Stomach (tissue), 9 donors: ENCODE results near the gene PAOX. TPM values are rescaled to one million over a fixed set of nuclear protein-coding genes. Genes with fewer than 3 reads are reported as not detected.

Source experiments
- DNase-seq, 2 donors: peaks; one replicate each; pipeline versions ENCODE4 v3.0.0 to v3.0.0-alpha.2; 2013 to 2019
- H3K27ac ChIP-seq, 5 donors: fragments of 200-600 bp in 4 of 5; sonication (generic) in 4 of 5; one replicate each; pipeline ENCODE4 v1.5.1; 2013 to 2019; ENCODE audit warnings: mild to moderate bottlenecking in 1 of 5, moderate library complexity in 1 of 5
- H3K27me3 ChIP-seq, 3 donors: fragments of 200-600 bp; sonication (generic); one replicate each; pipeline ENCODE4 v1.5.1; 2017 to 2019; ENCODE audit warnings: mixed run types in 1 of 3
- H3K36me3 ChIP-seq, 4 donors: fragments of 200-600 bp; sonication (generic); 1 replicate in 3 of 4; 2 replicates in 1 of 4; pipeline ENCODE4 v1.5.1; 2016 to 2019
- H3K4me1 ChIP-seq, 4 donors: fragments of 200-600 bp; sonication (generic); one replicate each; pipeline ENCODE4 v1.5.1; 2016 to 2019
- H3K4me3 ChIP-seq, 4 donors: fragments of 200-600 bp; sonication (generic) in 3 of 4; one replicate each; pipeline ENCODE4 v1.5.1; 2016 to 2019; ENCODE audit warnings: mild to moderate bottlenecking in 1 of 4
- H3K9me3 ChIP-seq, 4 donors: fragments of 200-600 bp; sonication (generic); one replicate each; pipeline ENCODE4 v1.5.1; 2016 to 2019
- EP300 ChIP-seq: sonication (generic); formaldehyde crosslinking; IDR thresholded peaks from one replicate; pipeline ENCODE4 v1.6.1; 2017; ENCODE audit warnings: antibody characterized with exemption
- POLR2A ChIP-seq, 4 donors: fragments of 450-650 bp; IDR thresholded peaks; one replicate each; pipeline ENCODE4 v1.6.1; 2016; ENCODE audit warnings: antibody characterized with exemption in 4 of 4, control low read depth in 2 of 4, mild to moderate bottlenecking in 1 of 4, moderate library complexity in 1 of 4
- POLR2AphosphoS5 ChIP-seq, 3 donors: sonication (generic); formaldehyde crosslinking; IDR thresholded peaks; one replicate each; pipeline ENCODE4 v1.6.1; 2016; ENCODE audit warnings: antibody characterized with exemption in 3 of 3
- WGBS, 5 donors: extraction: QIAGEN DNeasy Blood & Tissue Kit in 3 of 5; methylation state at CpG; one replicate each; pipeline versions ENCODE4 v1.1.5 to v1.1.7; 2013 to 2018; 5-methylcytosine and 5-hydroxymethylcytosine counted together
- intact Hi-C: fragments of 100-400 bp; cut with DNase I; formaldehyde crosslinking; loops from one replicate; pipeline ENCODE4 v1.15.1; 2023; ENCODE audit warnings: low total_unique reads
- polyA plus RNA-seq, 3 donors: library from polyadenylated mRNA; stranded (reverse); fragments of 200-250 nt; gene quantifications; one replicate each; pipeline ENCODE4 v1.2.3, GENCODE V29; 2013
- total RNA-seq, 5 donors: library from RNA; depleted of rRNA; stranded (reverse); fragments of >200 nt; gene quantifications; one replicate each; pipeline versions ENCODE4 v1.1.0 to v1.2.3, GENCODE V29; 2014 to 2016
- TF ChIP-seq, protein P1 (sequence below), 7 experiments: fragments of 450-650 bp in 4 of 7; fragments of 200-600 bp in 3 of 7; sonication (generic) in 3 of 7; IDR thresholded peaks; one replicate each; pipeline ENCODE4 v1.5.1; 2016 to 2019; ENCODE audit warnings: antibody characterized with exemption in 7 of 7, control low read depth in 2 of 7, mild to moderate bottlenecking in 1 of 7
- donor health status: healthy with polysubstance abuse.
- donor health status: Bipolar disorder and iron deficiency.
- donor health status: healthy.

Gene PAOX
- total and polyA plus RNA-seq, 8 donors = 3.3 to 40.0 (median 11.5) TPM

DNA sequence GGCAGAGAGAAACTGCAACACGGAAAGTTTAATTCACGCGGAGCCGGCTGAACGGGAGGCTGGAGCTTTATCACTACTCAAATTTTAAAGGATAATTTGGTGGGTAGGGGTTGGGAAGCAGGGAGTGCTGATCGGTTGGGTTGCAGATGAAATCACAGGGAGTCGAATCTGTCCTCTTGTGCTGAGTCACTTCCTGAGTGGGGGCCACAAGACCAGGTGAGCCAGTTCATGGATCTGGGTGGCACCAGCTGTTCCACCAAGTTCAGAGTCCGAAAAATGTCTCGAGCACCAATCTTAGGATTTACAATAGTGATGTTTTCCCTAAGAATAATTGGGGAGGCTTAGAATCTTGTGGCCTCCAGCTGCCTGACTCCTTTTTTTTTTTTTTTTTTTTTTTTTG lies 35.5 kb upstream of the PAOX start:
- TF ChIP-seq EP300 (no peak), POLR2A (IDR thresholded peaks at IDR 0.05) (no peak), POLR2AphosphoS5 (IDR thresholded peaks at IDR 0.05) (no peak)
- TF ChIP-seq, protein P1, sequence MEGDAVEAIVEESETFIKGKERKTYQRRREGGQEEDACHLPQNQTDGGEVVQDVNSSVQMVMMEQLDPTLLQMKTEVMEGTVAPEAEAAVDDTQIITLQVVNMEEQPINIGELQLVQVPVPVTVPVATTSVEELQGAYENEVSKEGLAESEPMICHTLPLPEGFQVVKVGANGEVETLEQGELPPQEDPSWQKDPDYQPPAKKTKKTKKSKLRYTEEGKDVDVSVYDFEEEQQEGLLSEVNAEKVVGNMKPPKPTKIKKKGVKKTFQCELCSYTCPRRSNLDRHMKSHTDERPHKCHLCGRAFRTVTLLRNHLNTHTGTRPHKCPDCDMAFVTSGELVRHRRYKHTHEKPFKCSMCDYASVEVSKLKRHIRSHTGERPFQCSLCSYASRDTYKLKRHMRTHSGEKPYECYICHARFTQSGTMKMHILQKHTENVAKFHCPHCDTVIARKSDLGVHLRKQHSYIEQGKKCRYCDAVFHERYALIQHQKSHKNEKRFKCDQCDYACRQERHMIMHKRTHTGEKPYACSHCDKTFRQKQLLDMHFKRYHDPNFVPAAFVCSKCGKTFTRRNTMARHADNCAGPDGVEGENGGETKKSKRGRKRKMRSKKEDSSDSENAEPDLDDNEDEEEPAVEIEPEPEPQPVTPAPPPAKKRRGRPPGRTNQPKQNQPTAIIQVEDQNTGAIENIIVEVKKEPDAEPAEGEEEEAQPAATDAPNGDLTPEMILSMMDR (IDR thresholded peaks at IDR 0.05) = no peak
- intact Hi-C loops = no loop called here
- 44 to 57% (median 48%) methylated on average over 9 of the region's 9 CpGs for WGBS, 5 donors

GRCh38 chr10:133344236-133344635 lies 34.8 kb upstream of the PAOX start:
- no peak for DNase-seq
- H3K4me3 ChIP-seq = no peak overlapping the region
- TF ChIP-seq, protein P1 (IDR thresholded peaks at IDR 0.05) = no peak
- TF ChIP-seq POLR2A (IDR thresholded peaks at IDR 0.05) = no peak
- TF ChIP-seq POLR2AphosphoS5 (IDR thresholded peaks at IDR 0.05) = no peak
- no peak for TF ChIP-seq EP300
- intact Hi-C loops = no loop called here
- H3K9me3 ChIP-seq = no peaks in the 10 kb centered on the region
- H3K36me3 ChIP-seq = no peaks in the 10 kb centered on the region
- no peak overlapping the region for H3K27ac ChIP-seq
- peaks cover 0 to 9% (median 7%) of the 10 kb centered on the region in 4 donors for H3K4me1 ChIP-seq
- H3K27me3 ChIP-seq = peaks cover 0 to 99% (median 46%) of the 10 kb centered on the region in 3 donors
- 66 to 83% (median 73%) methylated on average over 5 of the region's 5 CpGs for WGBS, 5 donors

More for the DNA sequence above, 35.5 kb upstream of the PAOX start:
- Histone ChIP-seq H3K4me3 (no peak overlapping the region), H3K27ac (no peak overlapping the region), H3K9me3 (no peaks in the 10 kb centered on the region), H3K4me1 (peaks cover 0 to 9% (median 7%) of the 10 kb centered on the region in 4 donors), H3K36me3 (no peaks in the 10 kb centered on the region), H3K27me3 (peaks cover 0 to 99% (median 46%) of the 10 kb centered on the region in 3 donors)
- DNase-seq = no peak

DNA sequence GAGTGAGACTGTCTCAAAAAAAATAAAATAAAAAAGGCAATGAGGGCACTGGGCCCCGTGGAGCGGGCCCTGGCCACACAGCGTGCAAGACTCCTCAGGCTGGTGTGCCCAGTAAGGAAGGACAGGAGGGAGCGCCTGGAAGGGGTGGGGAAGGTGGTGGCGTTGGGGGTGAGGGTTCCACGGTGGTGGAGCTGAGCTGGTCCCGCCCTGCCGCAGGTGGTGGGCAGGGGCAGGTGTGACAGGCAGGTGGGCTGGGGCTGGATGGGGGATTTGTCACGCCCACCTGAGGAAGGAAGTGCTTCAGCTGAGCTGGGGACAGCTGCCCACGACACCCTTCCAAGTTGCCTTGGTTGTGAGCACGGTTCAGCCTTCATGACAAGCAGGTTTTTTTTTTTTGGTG lies 32.6 kb upstream of the PAOX start:
- H3K9me3 ChIP-seq = no peaks in the 10 kb centered on the region
- no peak overlapping the region for H3K27ac ChIP-seq
- H3K27me3 ChIP-seq = peaks cover 0 to 99% (median 47%) of the 10 kb centered on the region in 3 donors
- 48 to 60% (median 56%) methylated on average over 10 to 11 of the region's 11 CpGs for WGBS, 5 donors
- H3K36me3 ChIP-seq = no peaks in the 10 kb centered on the region
- TF ChIP-seq, protein P1 (IDR thresholded peaks at IDR 0.05) = no peak
- no peak for TF ChIP-seq EP300
- no peak for TF ChIP-seq POLR2A (IDR thresholded peaks at IDR 0.05)
- TF ChIP-seq POLR2AphosphoS5 (IDR thresholded peaks at IDR 0.05) = no peak
- H3K4me1 ChIP-seq = peaks cover 0 to 9% (median 7%) of the 10 kb centered on the region in 4 donors
- H3K4me3 ChIP-seq = no peak overlapping the region
- DNase-seq = no peak
- intact Hi-C loops = no loop called here

DNA sequence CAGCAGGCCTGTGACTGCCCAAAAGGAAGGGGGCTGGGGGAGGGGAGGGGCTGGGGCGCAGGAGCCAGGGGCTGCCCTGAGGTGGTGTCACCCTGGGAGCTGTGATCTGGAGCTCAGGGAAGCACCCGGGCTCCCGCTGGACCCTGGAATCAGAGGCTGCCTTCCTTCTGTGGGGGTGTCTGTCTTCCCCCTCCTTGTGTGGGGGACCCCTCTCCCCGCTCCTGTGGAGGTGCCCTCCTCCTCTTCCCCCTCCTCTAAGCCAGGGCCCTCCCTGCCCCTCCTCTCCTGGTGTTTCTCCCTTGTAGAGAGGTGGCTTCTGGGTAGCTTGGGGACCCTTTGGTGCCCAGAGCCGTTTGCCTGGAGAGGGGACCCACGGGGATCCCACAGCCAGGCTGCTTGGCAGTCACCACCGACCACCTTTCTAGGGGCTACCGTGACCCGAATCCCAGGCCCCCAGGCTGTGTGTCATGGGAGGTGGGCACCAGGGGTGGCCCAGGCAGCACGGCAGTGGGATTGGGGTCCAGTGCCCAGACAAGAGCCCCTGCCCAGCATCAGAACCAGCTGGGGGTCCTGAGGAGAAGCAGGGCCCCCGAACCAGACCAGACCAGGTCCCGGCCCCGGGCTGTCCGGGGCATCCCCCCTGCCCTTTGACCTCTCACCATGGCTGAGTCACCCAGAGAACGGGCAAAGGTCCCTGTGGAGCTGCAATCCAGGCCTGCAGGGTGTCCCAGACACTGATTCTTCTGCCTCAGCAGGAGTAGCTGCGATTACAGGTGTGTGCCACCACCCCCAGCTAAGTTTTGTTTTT lies 31.1 kb upstream of the PAOX start:
- no peaks in the 10 kb centered on the region for H3K36me3 ChIP-seq
- no peak overlapping the region for H3K4me3 ChIP-seq
- intact Hi-C loops = no loop called here
- WGBS, 5 donors = 44 to 62% (median 47%) methylated on average over 15 to 16 of the region's 16 CpGs
- H3K27me3 ChIP-seq = peaks cover 0 to 97% (median 46%) of the 10 kb centered on the region in 3 donors
- H3K27ac ChIP-seq = no peak overlapping the region
- no peaks in the 10 kb centered on the region for H3K9me3 ChIP-seq
- TF ChIP-seq POLR2AphosphoS5 (IDR thresholded peaks at IDR 0.05) = no peak
- TF ChIP-seq EP300 = no peak
- TF ChIP-seq POLR2A (IDR thresholded peaks at IDR 0.05) = no peak
- TF ChIP-seq, protein P1 (IDR thresholded peaks at IDR 0.05) = no peak
- DNase-seq = no peak
- H3K4me1 ChIP-seq = peaks cover 0 to 9% (median 7%) of the 10 kb centered on the region in 4 donors
